Measurements from ENCODE around the gene UGT2B10.
"Not testable (repeated sequence)": the region's sequence is repeated elsewhere in the genome, so short reads cannot be mapped to it uniquely, and the experiment has no call there.

The UGT2B10 gene

GRCh38 chr4:68815617-68816409 is at the start of gene UGT2B10:
TSS of gene UGT2B10 (plus strand) at chr4:68815994. CDS start at chr4:68816020, 26 bp downstream.
- in situ Hi-C loops (cut with HindIII; ENCODE audit: low sequenced_read_pairs), result not testable (repeated sequence)

- in situ Hi-C loops (cut with HindIII; ENCODE audit: low sequenced_read_pairs), result not testable (repeated sequence)
These were observed 44.0 kb upstream of the UGT2B10 start for GRCh38 chr4:68771836-68772235.

GRCh38 chr4:68773699-68774098 is 42.1 kb upstream of the UGT2B10 start:
- in situ Hi-C loops (cut with HindIII; ENCODE audit: low sequenced_read_pairs), result no loop called here

GRCh38 chr4:68780232-68780631 is 35.6 kb upstream of the UGT2B10 start:
- in situ Hi-C loops (cut with HindIII; ENCODE audit: low sequenced_read_pairs), result no loop called here

GRCh38 chr4:68797048-68797447 is 18.7 kb upstream of the UGT2B10 start:
- in situ Hi-C loops (cut with HindIII; ENCODE audit: low sequenced_read_pairs), result no loop called here

GRCh38 chr4:68797618-68798017 is 18.2 kb upstream of the UGT2B10 start:
- in situ Hi-C loops (cut with HindIII; ENCODE audit: low sequenced_read_pairs), result no loop called here

GRCh38 chr4:68803013-68803412 is 12.8 kb upstream of the UGT2B10 start:
- in situ Hi-C loops (cut with HindIII; ENCODE audit: low sequenced_read_pairs), result no loop called here

GRCh38 chr4:68808060-68808459 is 7.7 kb upstream of the UGT2B10 start:
- in situ Hi-C loops (cut with HindIII; ENCODE audit: low sequenced_read_pairs), result no loop called here

- in situ Hi-C loops (cut with HindIII; ENCODE audit: low sequenced_read_pairs), result no loop called here
These were observed 4.9 kb upstream of the UGT2B10 start for GRCh38 chr4:68810919-68811318.

GRCh38 chr4:68816410-68817265 is 844 bp downstream of the UGT2B10 start:
- in situ Hi-C loops (cut with HindIII; ENCODE audit: low sequenced_read_pairs), result not testable (repeated sequence)

GRCh38 chr4:68817386-68817785 is 1.6 kb downstream of the UGT2B10 start:
- in situ Hi-C loops (cut with HindIII; ENCODE audit: low sequenced_read_pairs), result no loop called here

GRCh38 chr4:68818030-68818462 is 2.3 kb downstream of the UGT2B10 start:
- in situ Hi-C loops (cut with HindIII; ENCODE audit: low sequenced_read_pairs), result not testable (repeated sequence)

- in situ Hi-C loops (cut with HindIII; ENCODE audit: low sequenced_read_pairs), result no loop called here
These were observed 15.8 kb downstream of the UGT2B10 start for GRCh38 chr4:68831642-68832041.

GRCh38 chr4:68850293-68850692 is 34.5 kb downstream of the UGT2B10 start:
- in situ Hi-C loops (cut with HindIII; ENCODE audit: low sequenced_read_pairs), result no loop called here

GRCh38 chr4:68855771-68856170 is 40.0 kb downstream of the UGT2B10 start:
- in situ Hi-C loops (cut with HindIII; ENCODE audit: low sequenced_read_pairs), result no loop called here

- in situ Hi-C loops (cut with HindIII; ENCODE audit: low sequenced_read_pairs), result no loop called here
These were observed 42.2 kb downstream of the UGT2B10 start for GRCh38 chr4:68858039-68858438.

- in situ Hi-C loops (cut with HindIII; ENCODE audit: low sequenced_read_pairs), result no loop called here
These were observed 43.9 kb downstream of the UGT2B10 start for GRCh38 chr4:68859655-68860054.

- in situ Hi-C loops (cut with HindIII; ENCODE audit: low sequenced_read_pairs), result no loop called here
These were observed 45.3 kb downstream of the UGT2B10 start for GRCh38 chr4:68861057-68861456.

GRCh38 chr4:68864438-68865187 is 48.8 kb downstream of the UGT2B10 start:
- in situ Hi-C loops (cut with HindIII; ENCODE audit: low sequenced_read_pairs), result no loop called here

GRCh38 chr4:68865188-68865638 is 49.4 kb downstream of the UGT2B10 start:
- in situ Hi-C loops (cut with HindIII; ENCODE audit: low sequenced_read_pairs), result no loop called here

GRCh38 chr4:68865760-68866159 is 50.0 kb downstream of the UGT2B10 start:
- in situ Hi-C loops (cut with HindIII; ENCODE audit: low sequenced_read_pairs), result no loop called here
